Spleen (tissue), 11 donors: ENCODE measurements around the gene FBXO46. TPM values are rescaled to one million over a fixed set of nuclear protein-coding genes. Genes with fewer than 3 reads are reported as not detected.

ENCODE experiments used
- DNase-seq: peaks from one replicate; pipeline ENCODE4 v3.0.0-alpha.2; 2020
- H3K27ac ChIP-seq, 8 donors: fragments of 200-600 bp; sonication (generic) in 7 of 8; 1 replicate in 4 of 8; 2 replicates in 4 of 8; pipeline versions ENCODE4 v1.5.0 to v1.8.0; 2016 to 2021; ENCODE audit warnings: inconsistent platforms in 4 of 8, mild to moderate bottlenecking in 4 of 8, moderate library complexity in 1 of 8
- H3K27me3 ChIP-seq, 7 donors: fragments of 200-600 bp; sonication (generic) in 6 of 7; replicated peaks in 1 of 7; 1 replicate in 4 of 7; 2 replicates in 3 of 7; pipeline versions ENCODE4 v1.5.0 to v1.8.0; 2016 to 2021; ENCODE audit warnings: inconsistent platforms in 3 of 7, mild to moderate bottlenecking in 1 of 7
- H3K36me3 ChIP-seq, 6 donors: fragments of 200-600 bp; sonication (generic) in 5 of 6; 1 replicate in 4 of 6; 2 replicates in 2 of 6; pipeline versions ENCODE4 v1.5.0 to v1.8.0; 2016 to 2021; ENCODE audit warnings: inconsistent platforms in 2 of 6
- H3K4me1 ChIP-seq, 6 donors: fragments of 200-600 bp; sonication (generic) in 5 of 6; 1 replicate in 3 of 6; 2 replicates in 3 of 6; pipeline versions ENCODE4 v1.5.0 to v1.8.0; 2016 to 2021; ENCODE audit warnings: inconsistent platforms in 3 of 6
- H3K4me3 ChIP-seq, 8 donors: fragments of 200-600 bp; sonication (generic) in 7 of 8; 1 replicate in 4 of 8; 2 replicates in 4 of 8; pipeline versions ENCODE4 v1.5.0 to v1.8.0; 2016 to 2021; ENCODE audit warnings: inconsistent platforms in 4 of 8, mild to moderate bottlenecking in 4 of 8, moderate library complexity in 2 of 8
- H3K9me3 ChIP-seq, 8 donors: fragments of 200-600 bp; sonication (generic) in 7 of 8; 1 replicate in 4 of 8; 2 replicates in 4 of 8; pipeline versions ENCODE4 v1.5.0 to v1.8.0; 2016 to 2021; ENCODE audit warnings: inconsistent platforms in 4 of 8
- POLR2A ChIP-seq, 3 donors: fragments of 450-650 bp; IDR thresholded peaks; one replicate each; pipeline ENCODE4 v1.5.1; 2017; ENCODE audit warnings: antibody characterized with exemption in 3 of 3, mild to moderate bottlenecking in 1 of 3
- POLR2AphosphoS5 ChIP-seq, 3 donors: sonication (generic); formaldehyde crosslinking; IDR thresholded peaks; one replicate each; pipeline ENCODE4 v1.5.1; 2017; ENCODE audit warnings: antibody characterized with exemption in 3 of 3
- WGBS, 5 donors: extraction: QIAGEN DNeasy Blood & Tissue Kit in 3 of 5; methylation state at CpG; one replicate each; pipeline versions ENCODE4 v1.1.5 to v1.1.7; 2013 to 2018; 5-methylcytosine and 5-hydroxymethylcytosine counted together
- intact Hi-C: fragments of 100-400 bp; cut with DNase I; formaldehyde crosslinking; loops from one replicate; pipeline ENCODE4 v1.15.0; 2023; ENCODE audit warnings: low total_unique reads
- polyA plus RNA-seq, 3 donors: library from polyadenylated mRNA; stranded (reverse); fragments of 200-250 nt; gene quantifications; one replicate each; pipeline ENCODE4 v1.2.1, GENCODE V29; 2013
- total RNA-seq, 7 donors: library from RNA; depleted of rRNA in 3 of 7; stranded (reverse); fragments of >200 nt in 3 of 7; fragmentation: NEBNext Ultra II Directional in 4 of 7; extraction: Animal tissue kit (Norgen Biotek cat#: 25700) in 4 of 7; gene quantifications; one replicate each; pipeline versions ENCODE4 v1.1.0 to v1.2.1, GENCODE V29; 2016 to 2021
- TF ChIP-seq, protein P1 (sequence below), 11 experiments: fragments of 200-600 bp in 7 of 11; fragments of 450-650 bp in 4 of 11; sonication (generic) in 4 of 11; IDR thresholded peaks in 8 of 11; conservative IDR thresholded peaks in 3 of 11; 1 replicate in 7 of 11; 2 replicates in 4 of 11; pipeline versions ENCODE4 v1.4.0 to v1.8.0; 2016 to 2021; ENCODE audit warnings: antibody characterized with exemption in 11 of 11, inconsistent platforms in 4 of 11, mild to moderate bottlenecking in 1 of 11
- donor health status: healthy with polysubstance abuse.
- donor health status: DM: no; HTN: no; CAD: no; lungs with moderate emphysema.
- donor health status: DM: no; HTN: no; CAD: no.
- donor health status: Bipolar disorder and iron deficiency.
- donor health status: healthy.
- donor health status: DM: no; HTN: no; CAD: no.
- donor health status: DM: yes; HTN: yes; CAD: no.

The FBXO46 gene
- total and polyA plus RNA-seq, 10 donors: 8.8 to 28.1 (median 18.1) TPM

DNA sequence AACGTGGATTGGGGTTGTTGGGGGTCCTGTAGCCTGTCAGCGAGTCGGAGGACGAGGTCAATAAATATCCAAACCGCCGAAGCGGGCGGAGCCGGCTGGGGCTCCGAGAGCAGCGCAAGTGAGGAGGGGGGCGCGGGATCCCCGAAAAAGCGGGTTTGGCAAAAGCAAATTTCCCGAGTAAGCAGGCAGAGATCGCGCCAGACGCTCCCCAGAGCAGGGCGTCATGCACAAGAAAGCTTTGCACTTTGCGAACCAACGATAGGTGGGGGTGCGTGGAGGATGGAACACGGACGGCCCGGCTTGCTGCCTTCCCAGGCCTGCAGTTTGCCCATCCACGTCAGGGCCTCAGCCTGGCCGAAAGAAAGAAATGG, 39.1 kb upstream of the FBXO46 start:
- 0 to 1% (median 1%) methylated on average over 26 to 28 of the region's 28 CpGs for WGBS, 5 donors
- TF ChIP-seq POLR2A (IDR thresholded peaks at IDR 0.05) (no peak), POLR2AphosphoS5 (IDR thresholded peaks at IDR 0.05) (no peak)
- TF ChIP-seq, protein P1, sequence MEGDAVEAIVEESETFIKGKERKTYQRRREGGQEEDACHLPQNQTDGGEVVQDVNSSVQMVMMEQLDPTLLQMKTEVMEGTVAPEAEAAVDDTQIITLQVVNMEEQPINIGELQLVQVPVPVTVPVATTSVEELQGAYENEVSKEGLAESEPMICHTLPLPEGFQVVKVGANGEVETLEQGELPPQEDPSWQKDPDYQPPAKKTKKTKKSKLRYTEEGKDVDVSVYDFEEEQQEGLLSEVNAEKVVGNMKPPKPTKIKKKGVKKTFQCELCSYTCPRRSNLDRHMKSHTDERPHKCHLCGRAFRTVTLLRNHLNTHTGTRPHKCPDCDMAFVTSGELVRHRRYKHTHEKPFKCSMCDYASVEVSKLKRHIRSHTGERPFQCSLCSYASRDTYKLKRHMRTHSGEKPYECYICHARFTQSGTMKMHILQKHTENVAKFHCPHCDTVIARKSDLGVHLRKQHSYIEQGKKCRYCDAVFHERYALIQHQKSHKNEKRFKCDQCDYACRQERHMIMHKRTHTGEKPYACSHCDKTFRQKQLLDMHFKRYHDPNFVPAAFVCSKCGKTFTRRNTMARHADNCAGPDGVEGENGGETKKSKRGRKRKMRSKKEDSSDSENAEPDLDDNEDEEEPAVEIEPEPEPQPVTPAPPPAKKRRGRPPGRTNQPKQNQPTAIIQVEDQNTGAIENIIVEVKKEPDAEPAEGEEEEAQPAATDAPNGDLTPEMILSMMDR (IDR thresholded peaks at IDR 0.05 in 8 of 11, conservative IDR thresholded peaks at IDR 0.05 in 3 of 11): no peak
- Histone ChIP-seq H3K9me3 (no peaks in the 10 kb centered on the region), H3K4me3 (peak overlapping the region; percentile 49 to 86 (median 80)), H3K36me3 (peaks cover 0 to 14% (median 0%) of the 10 kb centered on the region in 6 donors), H3K27me3 (peaks cover 0 to 77% (median 11%) of the 10 kb centered on the region in 7 donors), H3K4me1 (peaks cover 3 to 68% (median 43%) of the 10 kb centered on the region in 6 donors), H3K27ac (peak overlapping the region; percentile 70 to 90 (median 88))
- intact Hi-C loops: no loop called here
- peak; percentile 89 for DNase-seq

DNA sequence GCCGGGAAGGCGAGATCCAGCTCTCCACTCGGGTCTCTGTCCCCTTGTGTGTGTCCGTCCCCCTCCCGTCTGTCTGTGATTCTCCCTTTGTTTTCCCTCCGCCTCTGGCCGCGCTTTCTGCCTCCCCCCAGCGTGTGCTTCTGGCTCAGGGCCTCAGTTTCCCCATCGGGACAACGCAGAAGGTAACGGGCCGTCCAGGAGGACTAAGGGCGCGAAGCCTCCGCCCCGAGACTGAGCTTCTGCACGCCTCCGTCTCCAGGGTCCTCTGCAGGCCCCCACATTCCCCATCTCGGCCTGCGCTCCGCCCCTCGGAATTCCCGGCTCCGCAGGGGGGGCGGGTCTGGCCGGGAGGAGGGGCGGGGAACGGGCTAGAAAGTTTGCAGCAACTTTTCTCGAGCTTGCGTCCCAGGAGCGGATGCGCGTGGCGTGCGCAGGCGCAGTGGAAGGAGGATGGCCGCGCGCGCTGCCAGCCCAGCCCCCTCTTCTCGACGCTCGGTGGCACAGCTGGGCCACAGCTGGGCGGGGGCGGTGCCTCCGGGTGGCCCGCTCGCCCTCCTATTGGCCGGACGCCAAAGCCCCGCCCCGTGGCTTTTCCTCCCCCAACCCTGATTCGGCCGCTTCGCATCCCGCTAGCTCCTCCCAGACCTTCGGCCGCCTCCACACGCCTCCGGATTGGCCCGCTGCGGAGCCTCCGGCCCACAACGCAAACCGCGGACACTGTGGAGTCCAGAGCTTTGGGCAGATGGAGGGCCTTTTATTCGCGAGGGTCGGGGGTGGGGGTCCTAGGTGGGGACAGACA, 38.5 kb upstream of the FBXO46 start, which contains the start of gene SIX5:
TSS of gene SIX5 (minus strand) at position 269 of the 799 bp plus-strand sequence. CDS start 408 bp downstream, outside the sequence.
- H3K4me1 ChIP-seq: peaks cover 3 to 72% (median 45%) of the 10 kb centered on the region in 6 donors
- intact Hi-C loops: no loop called here
- peaks cover 0 to 82% (median 11%) of the 10 kb centered on the region in 7 donors for H3K27me3 ChIP-seq
- DNase-seq: peak; percentile 97
- H3K36me3 ChIP-seq: peaks cover 0 to 9% (median 0%) of the 10 kb centered on the region in 6 donors
- TF ChIP-seq POLR2A (IDR thresholded peaks at IDR 0.05) (peak; percentile 43 to 79 (median 57)), POLR2AphosphoS5 (IDR thresholded peaks at IDR 0.05) (peak; percentile 90 to 94 (median 94))
- TF ChIP-seq, protein P1 (IDR thresholded peaks at IDR 0.05 in 8 of 11, conservative IDR thresholded peaks at IDR 0.05 in 3 of 11): no peak
- H3K27ac ChIP-seq: peak within 1 kb of the TSS; percentile 70 to 90 (median 88)
- no peaks in the 10 kb centered on the region for H3K9me3 ChIP-seq
- H3K4me3 ChIP-seq: peak within 1 kb of the TSS; percentile 49 to 86 (median 80)
- 1 to 2% (median 1%) methylated on average over 49 to 70 of the region's 70 CpGs for whole genome bisulfite sequencing, 5 donors

DNA sequence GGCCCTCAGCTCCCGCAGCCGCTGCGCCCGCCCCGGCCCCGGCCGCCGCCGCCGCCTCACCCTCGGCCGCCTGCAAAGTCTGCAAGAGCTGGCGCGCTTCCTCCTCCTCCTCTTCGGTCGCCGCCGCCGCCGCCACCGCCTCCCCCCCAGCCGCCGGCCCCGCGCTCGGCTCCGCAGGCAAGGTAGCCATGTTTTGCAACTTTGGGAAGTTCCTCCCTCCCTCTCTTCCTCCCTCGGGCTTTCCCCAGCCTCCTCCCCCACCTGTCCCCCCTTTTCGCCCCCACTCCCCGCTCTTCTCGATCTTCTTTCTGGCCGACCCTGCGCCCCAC, 37.9 kb upstream of the FBXO46 start:
- peak overlapping the region; percentile 49 to 86 (median 80) for H3K4me3 ChIP-seq
- peak overlapping the region; percentile 67 to 90 (median 88) for H3K27ac ChIP-seq
- intact Hi-C loops: no loop called here
- no peaks in the 10 kb centered on the region for H3K9me3 ChIP-seq
- DNase-seq: peak; percentile 89
- WGBS, 5 donors: 0 to 1% (median 0%) methylated on average over 18 to 33 of the region's 33 CpGs
- peaks cover 0 to 88% (median 11%) of the 10 kb centered on the region in 7 donors for H3K27me3 ChIP-seq
- H3K36me3 ChIP-seq: peaks cover 0 to 9% (median 0%) of the 10 kb centered on the region in 6 donors
- no peak for TF ChIP-seq POLR2A (IDR thresholded peaks at IDR 0.05)
- no peak for TF ChIP-seq POLR2AphosphoS5 (IDR thresholded peaks at IDR 0.05)
- peaks cover 3 to 75% (median 46%) of the 10 kb centered on the region in 6 donors for H3K4me1 ChIP-seq

DNA sequence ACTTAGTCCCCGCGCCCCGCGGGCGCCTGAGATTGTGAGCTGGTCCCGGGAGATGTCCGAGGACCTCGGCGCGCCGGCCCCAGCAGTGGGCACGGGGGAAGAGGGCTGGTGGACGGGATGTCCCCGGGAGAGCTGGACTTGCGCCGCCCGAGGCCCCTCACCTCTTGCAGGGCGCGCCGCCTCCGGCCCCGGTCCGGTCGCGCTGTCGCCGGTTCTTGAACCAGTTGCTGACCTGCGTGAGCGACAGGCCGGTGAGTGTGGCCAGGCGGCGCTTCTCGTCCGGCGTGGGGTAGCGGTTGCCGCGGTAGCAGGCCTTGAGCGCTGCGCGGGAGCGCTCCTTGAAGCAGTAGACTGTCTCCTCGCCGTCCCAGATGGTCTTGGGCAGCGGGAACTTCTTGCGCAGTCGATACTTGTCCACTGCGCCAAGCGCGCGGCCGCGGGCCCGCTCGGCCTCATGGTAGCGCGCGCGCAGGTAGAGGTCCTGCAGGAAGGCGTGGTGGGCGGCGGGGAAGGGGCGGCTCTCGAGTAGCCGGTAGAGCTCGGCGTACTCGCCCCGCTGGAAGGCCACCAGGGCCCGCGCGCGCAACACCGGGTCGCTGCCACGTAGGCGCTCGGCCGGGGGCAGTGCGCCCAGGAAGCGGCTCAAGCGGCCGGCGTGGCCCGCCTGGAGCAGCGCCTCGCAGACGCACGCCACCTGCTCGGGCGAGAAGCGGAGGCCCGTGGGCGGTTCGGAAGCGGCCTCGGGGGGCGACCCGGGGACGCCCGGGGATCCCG, 37.4 kb upstream of the FBXO46 start:
- H3K4me3 ChIP-seq: peak overlapping the region; percentile 49 to 86 (median 80)
- H3K4me1 ChIP-seq: peaks cover 3 to 75% (median 46%) of the 10 kb centered on the region in 6 donors
- peaks cover 0 to 7% (median 0%) of the 10 kb centered on the region in 6 donors for H3K36me3 ChIP-seq
- H3K27me3 ChIP-seq: peaks cover 0 to 92% (median 11%) of the 10 kb centered on the region in 7 donors
- TF ChIP-seq POLR2AphosphoS5 (IDR thresholded peaks at IDR 0.05): peak; percentile 8 to 59 (median 52)
- no peak for TF ChIP-seq POLR2A (IDR thresholded peaks at IDR 0.05)
- 2 to 4% (median 2%) methylated on average over 22 to 102 of the region's 102 CpGs for WGBS, 5 donors
- DNase-seq: peak; percentile 86
- no peaks in the 10 kb centered on the region for H3K9me3 ChIP-seq
- peak overlapping the region; percentile 67 to 90 (median 88) for H3K27ac ChIP-seq
- intact Hi-C loops: no loop called here
